IMR-90 (cell line): ENCODE measurements around the gene TNS2. TPM values are rescaled to one million over a fixed set of nuclear protein-coding genes. Genes with fewer than 3 reads are reported as not detected.

Source experiments
- ATAC-seq: fragments of 200-7000 bp; cut with Tn5 transposase; 2 replicates; pipeline ENCODE4 v1.9.1; 2020; ENCODE audit warnings: low read depth, mild to moderate bottlenecking, moderate library complexity
- BruUV-seq: library from RNA; stranded (reverse); fragments of 400-500 nt; replicated peaks from 2 replicates; lab custom pipeline; 2021; lab: Mats Ljungman, UMichigan
- CTCF ChIA-PET: fragments of 300-600 bp; formaldehyde crosslinking; extraction: SDS; loops from one replicate; lab custom pipeline; 2021; ENCODE audit warnings: antibody characterized with exemption; lab: Yijun Ruan, JAX
- POLR2A ChIA-PET: fragments of 300-600 bp; sonication (Branson Sonifier 250); formaldehyde crosslinking; loops from one replicate; lab custom pipeline; 2022; ENCODE audit warnings: antibody characterized with exemption; ENCODE audit not compliant: unreplicated experiment; lab: Charles Lee
- DNase-seq: peaks from one replicate; pipeline ENCODE4 v3.0.0; 2013
- H2AFZ ChIP-seq: replicated peaks from 2 replicates; pipeline ENCODE3; 2013; ENCODE audit warnings: low read length, mild to moderate bottlenecking; ENCODE audit not compliant: poor library complexity
- H2AK5ac ChIP-seq: 2 replicates; pipeline ENCODE4 v1.6.1; 2013; ENCODE audit warnings: low read depth, low read length, inconsistent platforms
- H2AK9ac ChIP-seq: replicated peaks from 2 replicates; pipeline ENCODE3; 2013; ENCODE audit warnings: mild to moderate bottlenecking, low read depth, low read length, moderate library complexity; ENCODE audit not compliant: poor library complexity
- H2BK120ac ChIP-seq: 2 replicates; pipeline ENCODE4 v1.6.1; 2013; ENCODE audit warnings: low read depth, low read length, inconsistent platforms
- H2BK15ac ChIP-seq: 3 replicates; pipeline ENCODE4 v1.6.1; 2013; ENCODE audit warnings: low read depth, low read length, inconsistent platforms
- H2BK20ac ChIP-seq: 2 replicates; pipeline ENCODE4 v1.6.1; 2013; ENCODE audit warnings: low read depth, mild to moderate bottlenecking, inconsistent platforms, low read length, moderate library complexity
- H2BK5ac ChIP-seq: 2 replicates; pipeline ENCODE4 v1.6.1; 2013; ENCODE audit warnings: mild to moderate bottlenecking, low read depth, low read length, inconsistent platforms; ENCODE audit not compliant: poor library complexity, severe bottlenecking
- H3K14ac ChIP-seq: replicated peaks from 2 replicates; pipeline ENCODE4 v1.6.1; 2013; ENCODE audit warnings: low read depth, low read length, inconsistent platforms
- H3K18ac ChIP-seq: 2 replicates; pipeline ENCODE4 v1.6.1; 2013; ENCODE audit warnings: low read depth, low read length, control low read depth
- H3K23ac ChIP-seq: 2 replicates; pipeline ENCODE4 v1.6.1; 2013; ENCODE audit warnings: low read depth, low read length, inconsistent platforms
- H3K27ac ChIP-seq: 2 replicates; pipeline ENCODE4 v1.5.1; 2013; ENCODE audit warnings: mild to moderate bottlenecking, control low read depth, low read length; ENCODE audit not compliant: insufficient read depth
- H3K27me3 ChIP-seq: 2 replicates; pipeline ENCODE4 v1.6.1; 2013; ENCODE audit warnings: low read length; ENCODE audit not compliant: control insufficient read depth, insufficient read depth
- H3K36me3 ChIP-seq: 2 replicates; pipeline ENCODE4 v1.6.1; 2013; ENCODE audit warnings: low read length, mixed read lengths; ENCODE audit not compliant: control insufficient read depth, insufficient read depth
- H3K4ac ChIP-seq: 2 replicates; pipeline ENCODE4 v1.6.1; 2013; ENCODE audit warnings: low read depth, low read length, inconsistent platforms
- H3K4me1 ChIP-seq: 2 replicates; pipeline ENCODE4 v1.6.1; 2013; ENCODE audit warnings: low read length, mixed read lengths; ENCODE audit not compliant: control insufficient read depth, insufficient read depth
- H3K4me2 ChIP-seq: 2 replicates; pipeline ENCODE4 v1.6.1; 2013; ENCODE audit warnings: low read depth, mild to moderate bottlenecking, control low read depth, low read length, moderate library complexity
- H3K4me3 ChIP-seq: 2 replicates; pipeline ENCODE4 v1.5.1; 2013; ENCODE audit warnings: low read depth, mild to moderate bottlenecking, control low read depth, low read length, moderate library complexity; ENCODE audit not compliant: insufficient read depth
- H3K56ac ChIP-seq: 2 replicates; pipeline ENCODE4 v1.6.1; 2013; ENCODE audit warnings: low read length, inconsistent platforms; ENCODE audit not compliant: insufficient read depth; ENCODE audit errors: extremely low read depth
- H3K79me1 ChIP-seq, 2 experiments: 2 replicates each; pipeline ENCODE4 v1.6.1; 2013; ENCODE audit warnings: low read length in 2 of 2, inconsistent platforms in 1 of 2, low read depth in 1 of 2
- H3K9ac ChIP-seq: 2 replicates; pipeline ENCODE4 v1.6.1; 2013; ENCODE audit warnings: low read depth, low read length, control low read depth
- H3K9me1 ChIP-seq: 2 replicates; pipeline ENCODE4 v1.6.1; 2013; ENCODE audit warnings: low read length, inconsistent platforms; ENCODE audit not compliant: insufficient read depth
- H3K9me3 ChIP-seq: 2 replicates; pipeline ENCODE4 v1.6.1; 2013; ENCODE audit warnings: low read length; ENCODE audit not compliant: control insufficient read depth, insufficient read depth
- H4K20me1 ChIP-seq: 2 replicates; pipeline ENCODE4 v1.6.1; 2013; ENCODE audit warnings: low read length, inconsistent platforms; ENCODE audit not compliant: insufficient read depth
- H4K5ac ChIP-seq: 2 replicates; pipeline ENCODE4 v1.6.1; 2013; ENCODE audit warnings: mild to moderate bottlenecking, low read depth, low read length, control low read depth
- H4K8ac ChIP-seq, 2 experiments: 2 replicates each; pipeline ENCODE4 v1.6.1; 2013; ENCODE audit warnings: low read depth in 2 of 2, low read length in 2 of 2, control low read depth in 1 of 2, inconsistent platforms in 1 of 2
- H4K91ac ChIP-seq: 2 replicates; pipeline ENCODE4 v1.6.1; 2013; ENCODE audit warnings: low read depth, low read length, inconsistent platforms; ENCODE audit not compliant: insufficient read depth
- POLR2A ChIP-seq: IDR thresholded peaks from 2 replicates; pipeline ENCODE4 v1.6.1; 2012; ENCODE audit warnings: mild to moderate bottlenecking, low read depth, low read length
- WGBS, 2 experiments: methylation state at CpG; one replicate each; pipeline versions ENCODE4 v1.1.5 to v1.1.7; 2013; ENCODE audit warnings: missing lambda C conversion rate in 2 of 2; ENCODE audit not compliant: insufficient read length in 1 of 2; ENCODE audit errors: extremely low coverage in 2 of 2; 5-methylcytosine and 5-hydroxymethylcytosine counted together
- dilution Hi-C: fragments of 300-500 bp; cut with HindIII; formaldehyde crosslinking; loops from one replicate; pipeline ENCODE4 v1.14.3; 2018; ENCODE audit warnings: low sequenced_read_pairs; ENCODE audit not compliant: unreplicated experiment
- in situ Hi-C: fragments of 300-500 bp; cut with MboI; formaldehyde crosslinking; loops from 3 replicates; pipeline ENCODE4 v1.14.3; 2019; ENCODE audit warnings: low sequenced_read_pairs, inconsistent platforms, mixed read lengths
- intact Hi-C: fragments of 100-400 bp; cut with micrococcal nuclease; formaldehyde crosslinking; loops from 2 replicates; pipeline ENCODE4 v1.10.0; 2022
- polyA plus RNA-seq, 3 experiments: library from polyadenylated mRNA; depleted of rRNA; stranded (reverse); fragments of >200 nt; gene quantifications; 2 replicates each; pipeline ENCODE4 v1.2.3, GENCODE V29; 2012; ENCODE audit warnings: low replicate concordance in 1 of 3
- total RNA-seq: library from RNA; depleted of rRNA; stranded (reverse); fragments of >200 nt; gene quantifications from 2 replicates; pipeline ENCODE4 v1.2.3, GENCODE V29; 2012
- TF ChIP-seq, protein P1 (sequence below): conservative IDR thresholded peaks from 2 replicates; pipeline ENCODE4 v1.5.1; 2012; ENCODE audit warnings: mild to moderate bottlenecking, low read depth, low read length, improper control_type of control experiment

The TNS2 gene
- total and polyA plus RNA-seq, 2 of the 4 experiments (the other 2 are of a cell fraction), result 10.4 to 67.2 TPM

DNA sequence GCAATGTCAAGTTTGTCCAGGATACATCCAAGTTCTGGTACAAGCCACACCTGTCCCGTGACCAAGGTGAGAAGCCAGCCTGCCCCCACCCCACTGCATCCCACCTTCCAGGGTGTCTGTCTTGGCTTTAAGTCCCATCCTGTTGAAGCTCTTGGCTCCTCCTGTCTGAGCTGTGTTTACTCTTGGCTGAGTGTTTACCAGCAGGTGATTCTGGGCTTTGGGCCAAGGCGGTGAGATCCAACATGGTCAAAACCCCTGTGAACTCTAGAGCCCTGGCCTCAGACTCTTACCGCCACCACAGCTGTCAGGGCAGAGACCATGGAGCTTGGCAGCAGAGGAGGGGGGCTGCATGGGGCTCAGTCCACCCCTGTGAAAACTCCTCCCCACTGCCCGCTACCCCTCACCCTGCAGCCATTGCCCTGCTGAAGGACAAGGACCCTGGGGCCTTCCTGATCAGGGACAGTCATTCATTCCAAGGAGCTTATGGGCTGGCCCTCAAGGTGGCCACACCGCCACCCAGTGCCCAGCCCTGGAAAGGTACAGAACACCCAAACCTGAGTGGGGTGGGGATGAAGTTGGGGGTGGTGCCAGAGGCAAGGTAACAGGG is 11.6 kb downstream of the TNS2 start:
- Histone ChIP-seq H4K91ac (no peak overlapping the region), H3K27me3 (no peaks in the 10 kb centered on the region), H2BK15ac (no peak overlapping the region), H3K27ac (no peak overlapping the region), H3K14ac (no peak overlapping the region), H2AFZ (no peak overlapping the region), H4K8ac (no peak overlapping the region), H3K9me3 (no peaks in the 10 kb centered on the region), H3K4me3 (no peak overlapping the region), H2BK20ac (no peak overlapping the region), H3K4ac (no peak overlapping the region), H3K79me1 (peaks cover 0 to 45% of the 10 kb centered on the region in 2 experiments; a peak in 2 of 4 replicates), H4K20me1 (peaks cover 9% of the 10 kb centered on the region), H3K9ac (no peak overlapping the region), H2BK5ac (no peak overlapping the region), H3K4me1 (peaks cover 20% of the 10 kb centered on the region), H3K9me1 (peaks cover 4% of the 10 kb centered on the region; the same call in 1 of the 2 replicates), H3K4me2 (no peak overlapping the region), H3K23ac (no peak overlapping the region), H2AK5ac (no peak overlapping the region), H3K36me3 (peaks cover 84% of the 10 kb centered on the region), H2BK120ac (no peak overlapping the region), H4K5ac (no peak overlapping the region; the same call in 1 of the 2 replicates), H3K18ac (no peak overlapping the region), H3K56ac (no peak overlapping the region), H2AK9ac (no peak overlapping the region)
- in situ Hi-C loops (no loop called here), intact Hi-C loops (no loop called here), dilution Hi-C loops (no loop called here)
- BruUV-seq, result no TSS peak
- ChIA-PET POLR2A (interaction anchor here (1.4 kb wide), 1 partner anchor 10 kb away, joined by 3 read pairs; no protein-coding TSS in a partner anchor), CTCF (interaction anchor here (1.4 kb wide), 1 partner anchor 14 kb away, joined by 3 read pairs; no protein-coding TSS in a partner anchor)
- TF ChIP-seq POLR2A, result no peak
- TF ChIP-seq, protein P1, sequence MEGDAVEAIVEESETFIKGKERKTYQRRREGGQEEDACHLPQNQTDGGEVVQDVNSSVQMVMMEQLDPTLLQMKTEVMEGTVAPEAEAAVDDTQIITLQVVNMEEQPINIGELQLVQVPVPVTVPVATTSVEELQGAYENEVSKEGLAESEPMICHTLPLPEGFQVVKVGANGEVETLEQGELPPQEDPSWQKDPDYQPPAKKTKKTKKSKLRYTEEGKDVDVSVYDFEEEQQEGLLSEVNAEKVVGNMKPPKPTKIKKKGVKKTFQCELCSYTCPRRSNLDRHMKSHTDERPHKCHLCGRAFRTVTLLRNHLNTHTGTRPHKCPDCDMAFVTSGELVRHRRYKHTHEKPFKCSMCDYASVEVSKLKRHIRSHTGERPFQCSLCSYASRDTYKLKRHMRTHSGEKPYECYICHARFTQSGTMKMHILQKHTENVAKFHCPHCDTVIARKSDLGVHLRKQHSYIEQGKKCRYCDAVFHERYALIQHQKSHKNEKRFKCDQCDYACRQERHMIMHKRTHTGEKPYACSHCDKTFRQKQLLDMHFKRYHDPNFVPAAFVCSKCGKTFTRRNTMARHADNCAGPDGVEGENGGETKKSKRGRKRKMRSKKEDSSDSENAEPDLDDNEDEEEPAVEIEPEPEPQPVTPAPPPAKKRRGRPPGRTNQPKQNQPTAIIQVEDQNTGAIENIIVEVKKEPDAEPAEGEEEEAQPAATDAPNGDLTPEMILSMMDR, result no peak
- DNase-seq (no peak), ATAC-seq (no peak)
- 80% methylated on average over 2 of the region's 5 CpGs; no CpG with 5 or more reads in 1 of the 2 experiments for WGBS, 2 experiments
